GM18951 (cell line): ENCODE data around the gene ZNF426.

Source experiments
- POLR2A ChIP-seq: IDR thresholded peaks from 4 replicates; pipeline ENCODE4 v1.6.1; 2011; ENCODE audit warnings: mild to moderate bottlenecking; ENCODE audit not compliant: insufficient read length, insufficient read depth; ENCODE audit errors: extremely low read depth
- in situ Hi-C: fragments of 300-500 bp; cut with MboI; formaldehyde crosslinking; loops from one replicate; pipeline ENCODE4 v1.12.0; 2022; ENCODE audit warnings: low sequenced_read_pairs, mixed read lengths, inconsistent platforms; ENCODE audit not compliant: unreplicated experiment

ZNF426 gene

GRCh38 chr19:9535934-9536333 is 2.5 kb downstream of the ZNF426 start:
- in situ Hi-C loops: no loop called here
- TF ChIP-seq POLR2A: no peak

- in situ Hi-C loops: no loop called here
- TF ChIP-seq POLR2A: no peak
These were observed 6.5 kb downstream of the ZNF426 start for GRCh38 chr19:9531933-9532332.

DNA sequence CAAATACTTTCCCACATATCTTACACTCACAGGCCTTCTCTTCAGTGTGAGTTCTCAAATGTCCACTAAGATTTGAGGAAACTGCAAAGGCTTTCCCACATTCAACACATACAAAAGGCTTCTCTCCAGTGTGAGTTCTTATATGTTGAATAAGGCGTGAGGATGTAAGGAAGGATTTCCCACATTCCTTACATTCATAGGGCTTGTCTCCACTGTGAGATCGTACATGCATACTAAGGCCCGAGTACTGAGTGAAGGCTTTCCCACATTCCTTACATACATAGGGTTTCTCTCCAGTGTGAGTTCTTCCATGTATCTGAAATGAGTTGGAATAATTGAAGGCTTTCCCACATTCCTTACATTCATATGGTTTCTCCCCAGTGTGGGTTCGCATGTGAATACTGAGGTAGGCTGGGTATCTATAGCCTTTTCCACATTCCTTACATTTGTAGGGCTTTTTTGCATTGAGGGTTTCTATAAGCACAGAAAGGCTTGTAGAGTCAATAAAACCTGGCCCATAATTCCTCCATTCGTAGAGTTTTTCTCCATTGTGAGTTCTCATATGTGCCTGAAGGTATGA is 9.6 kb downstream of the ZNF426 start:
- TF ChIP-seq POLR2A: no peak
- in situ Hi-C loops: no loop called here

GRCh38 chr19:9523885-9524474 is 14.5 kb downstream of the ZNF426 start:
- TF ChIP-seq POLR2A: no peak
- in situ Hi-C loops: no loop called here

DNA sequence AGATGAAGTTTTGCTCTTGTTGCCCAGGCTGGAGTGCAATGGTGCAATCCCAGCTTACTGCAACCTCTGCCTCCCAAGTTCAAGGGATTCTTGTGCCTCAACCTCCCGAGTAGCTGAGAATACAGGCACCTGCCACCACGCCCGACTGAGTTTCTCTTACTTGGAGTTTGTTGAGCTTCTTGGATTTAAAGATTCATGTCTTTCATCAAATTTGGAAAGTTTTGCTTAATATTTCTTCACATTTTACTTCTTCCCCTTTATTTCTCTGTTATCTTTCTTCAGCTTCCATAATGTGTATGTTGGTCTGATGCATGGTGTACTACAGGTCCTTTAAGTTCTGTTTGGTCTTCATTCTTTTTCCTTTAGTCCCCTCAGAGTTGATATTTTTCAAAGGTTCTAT is 31.2 kb downstream of the ZNF426 start:
- no peak for TF ChIP-seq POLR2A
- in situ Hi-C loops: no loop called here

GRCh38 chr19:9500796-9501195 is 37.6 kb downstream of the ZNF426 start:
- in situ Hi-C loops: no loop called here
- no peak for TF ChIP-seq POLR2A

DNA sequence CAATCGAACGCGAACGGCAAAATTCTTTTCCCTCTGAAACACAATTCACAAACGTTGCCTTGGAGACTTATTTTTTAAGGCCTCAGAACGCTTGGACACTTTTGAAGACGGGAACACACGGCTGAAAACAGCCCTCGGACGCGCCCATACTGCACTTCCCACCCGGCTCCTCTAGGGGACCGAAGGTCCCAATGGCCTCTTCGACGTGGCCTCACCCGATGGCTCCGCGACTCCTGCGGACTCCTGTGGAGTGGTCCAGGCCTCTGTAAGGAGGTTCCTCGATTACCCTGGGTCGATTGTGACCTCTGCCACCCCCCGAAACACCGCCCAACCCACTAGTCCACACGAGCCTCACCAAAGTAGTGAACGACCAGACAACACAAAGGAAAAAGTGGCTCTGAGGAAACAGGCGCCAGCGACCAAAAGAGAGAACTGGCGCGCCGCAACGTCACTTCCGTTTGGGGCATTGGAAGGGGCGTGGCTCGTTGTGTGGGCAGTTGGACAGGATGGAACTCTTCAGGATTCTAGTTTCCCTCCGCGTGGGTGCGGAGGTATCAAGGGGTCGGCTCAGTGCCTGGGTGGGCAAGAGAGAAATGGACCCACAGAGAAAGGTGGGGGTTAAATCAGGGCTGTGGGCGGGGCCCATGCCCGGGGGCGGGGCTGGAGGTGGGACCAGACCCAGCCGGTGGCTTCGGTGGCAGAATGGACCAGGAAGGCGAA is 40.1 kb downstream of the ZNF426 start, which contains the start of gene ZNF560:
ZNF560 (minus strand) TSS at position 434 of the 720 bp plus-strand sequence. CDS start 23,303 bp downstream, outside the sequence.
- in situ Hi-C loops: no loop called here
- no peak for TF ChIP-seq POLR2A

DNA sequence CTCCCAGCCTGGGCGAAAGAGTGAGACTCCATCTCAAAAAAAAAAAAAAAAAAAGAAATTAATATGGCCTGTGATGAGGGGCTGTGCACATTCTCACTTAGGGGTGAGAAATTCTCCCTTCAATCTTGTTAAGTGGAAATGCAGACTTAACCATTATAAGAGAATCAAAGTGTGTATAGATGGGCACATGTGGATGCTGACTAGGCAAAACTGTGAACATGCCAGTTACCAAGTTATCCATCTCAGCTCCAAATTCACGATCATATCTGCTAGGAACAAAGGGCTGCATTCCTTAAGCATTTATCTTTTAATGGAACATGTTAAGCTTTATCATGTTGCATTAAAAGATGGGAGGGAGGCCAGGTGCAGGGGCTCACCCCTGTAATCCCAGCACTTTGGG is 44.3 kb downstream of the ZNF426 start:
- TF ChIP-seq POLR2A: no peak
- in situ Hi-C loops: no loop called here

GRCh38 chr19:9487016-9487415 is 51.4 kb downstream of the ZNF426 start:
- in situ Hi-C loops: no loop called here
- TF ChIP-seq POLR2A: no peak

DNA sequence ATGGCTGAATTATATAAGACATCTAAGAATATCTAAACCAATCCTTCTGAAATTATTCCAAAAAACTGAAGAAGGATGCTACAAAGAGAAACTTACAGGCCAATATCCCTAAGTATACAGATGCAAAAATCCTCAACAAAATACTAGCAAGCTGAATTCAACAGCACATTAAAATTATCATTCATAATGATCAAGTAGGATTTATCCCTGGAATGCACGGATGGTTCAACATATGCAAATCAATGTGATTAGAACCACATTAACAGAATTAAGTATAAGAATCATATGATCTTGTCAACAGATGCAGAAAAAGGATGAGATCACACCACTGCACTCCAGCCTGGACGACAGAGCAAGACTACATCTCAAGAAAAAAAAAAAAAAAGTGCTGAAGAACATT is 53.3 kb downstream of the ZNF426 start:
- no peak for TF ChIP-seq POLR2A
- in situ Hi-C loops: no loop called here

GRCh38 chr19:9474975-9475374 is 63.5 kb downstream of the ZNF426 start:
- TF ChIP-seq POLR2A: no peak
- in situ Hi-C loops: no loop called here
